Amniotic epithelial cell (primary cell): ENCODE results near the gene NRF1.

Experiments used
- DNase-seq: peaks from one replicate; pipeline ENCODE4 v3.0.0-alpha.2; 2010; ENCODE audit warnings: low read depth

The NRF1 gene

DNA sequence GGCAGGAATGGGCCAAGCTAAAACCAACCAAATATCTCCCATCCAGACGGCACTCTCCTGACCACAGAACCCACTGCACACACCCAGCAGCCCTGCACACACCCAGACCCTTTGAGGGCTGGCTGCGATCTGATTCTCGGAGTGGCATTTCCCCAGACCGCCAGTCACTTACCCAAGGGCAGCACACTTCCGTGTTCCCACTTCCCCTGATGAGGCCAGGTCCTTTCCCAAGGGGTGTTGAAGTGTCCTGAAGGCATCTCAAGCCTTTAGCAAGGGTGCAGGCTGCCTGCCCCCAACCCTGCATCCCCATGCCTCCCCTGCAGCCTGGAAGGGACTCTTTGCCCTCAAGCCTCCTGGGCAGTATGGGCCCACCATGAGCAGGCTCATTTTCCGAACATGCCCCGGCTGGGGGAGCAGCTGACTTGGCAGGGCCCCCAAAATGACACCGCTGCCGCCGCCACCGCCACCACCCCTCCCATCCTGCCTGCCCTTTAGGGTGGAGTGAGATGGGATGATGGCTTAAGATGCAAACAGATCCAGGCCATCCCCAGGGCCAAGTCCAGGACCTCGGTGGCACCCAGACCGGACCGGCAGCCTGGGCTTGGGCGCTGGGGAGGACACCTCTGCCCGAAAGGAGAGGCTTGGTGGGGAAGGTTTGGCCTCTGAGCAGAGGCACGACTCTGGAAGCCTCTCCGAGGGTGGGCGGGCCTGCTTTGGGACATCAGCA is 159.8 kb downstream of the NRF1 start:
- no peak for DNase-seq

DNA sequence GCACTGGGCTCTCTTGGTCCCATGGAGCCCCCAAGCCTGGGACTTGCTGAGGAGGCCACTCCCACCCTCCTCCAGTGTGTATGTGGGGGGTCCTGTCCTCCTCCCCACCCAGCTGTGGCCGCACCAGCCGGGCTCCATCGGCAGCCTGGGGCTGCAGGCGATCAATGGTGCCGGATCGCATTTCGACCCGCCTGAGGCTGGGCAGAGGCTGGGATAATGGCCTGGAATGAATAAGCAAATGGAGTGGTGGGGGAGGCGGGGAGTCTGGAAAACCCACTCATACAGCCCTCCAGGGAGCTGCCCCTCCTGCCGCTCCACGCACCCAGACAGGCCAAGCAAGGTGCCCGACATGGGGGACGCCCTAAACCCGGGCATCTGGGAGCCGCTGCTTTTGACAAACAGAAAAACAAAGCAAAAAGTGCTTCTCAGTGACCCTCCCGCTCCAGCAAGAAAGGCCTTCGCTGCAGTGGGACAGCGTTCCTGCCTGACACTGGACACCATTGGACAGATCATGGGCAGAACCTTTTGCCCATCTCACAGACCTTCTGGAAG is 160.5 kb downstream of the NRF1 start:
- no peak for DNase-seq

DNA sequence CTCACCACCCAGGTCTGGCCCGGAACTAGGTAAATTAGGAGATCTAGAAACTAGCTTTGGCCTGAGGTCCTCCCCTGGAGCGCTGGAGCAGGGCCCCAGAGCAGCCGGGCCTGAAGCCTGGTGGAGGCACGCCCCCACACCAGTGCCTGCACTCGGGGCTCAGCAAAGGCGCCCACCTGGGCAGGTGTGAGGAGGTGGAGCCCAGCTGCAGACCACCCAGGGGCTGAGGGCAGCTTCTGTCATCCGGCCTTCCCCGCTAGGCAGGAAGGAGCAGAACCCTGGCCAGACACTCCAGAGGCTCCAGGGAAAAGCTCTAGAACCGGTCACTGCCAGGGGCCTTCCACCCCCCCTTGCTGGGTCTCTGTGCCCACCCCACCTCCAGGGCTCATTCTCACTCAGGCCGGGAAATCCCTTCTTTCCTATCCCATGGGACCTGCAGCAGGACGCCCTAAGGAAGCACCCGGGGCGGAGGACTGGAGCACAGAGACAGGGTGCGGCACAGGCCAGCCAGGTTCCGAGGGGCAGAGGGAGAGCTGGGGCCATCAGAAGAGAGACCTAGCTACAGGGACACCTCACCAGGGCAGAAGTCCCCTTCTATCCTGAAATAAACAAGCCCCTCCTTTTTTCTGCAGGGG is 161.2 kb downstream of the NRF1 start:
- DNase-seq = no peak

DNA sequence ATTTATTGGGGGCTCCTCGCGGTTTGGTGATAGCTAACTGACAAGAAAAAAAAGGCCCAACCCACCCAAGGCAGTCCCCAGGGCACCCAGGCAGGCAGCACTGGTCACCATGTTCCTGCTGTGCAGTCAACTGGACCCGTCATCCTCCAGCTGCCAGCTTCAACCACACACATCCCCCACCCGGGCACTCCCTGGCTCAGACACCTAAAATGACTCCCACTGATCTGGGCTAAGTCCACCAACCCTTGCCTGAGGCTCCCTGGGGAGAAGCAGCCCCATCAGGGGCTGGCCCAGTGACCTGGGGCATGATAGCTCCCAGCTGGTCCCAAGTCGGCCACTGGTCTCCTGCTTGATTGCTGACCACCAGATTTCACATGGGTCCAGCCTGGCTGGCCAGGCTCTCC is 161.8 kb downstream of the NRF1 start:
- no peak for DNase-seq

DNA sequence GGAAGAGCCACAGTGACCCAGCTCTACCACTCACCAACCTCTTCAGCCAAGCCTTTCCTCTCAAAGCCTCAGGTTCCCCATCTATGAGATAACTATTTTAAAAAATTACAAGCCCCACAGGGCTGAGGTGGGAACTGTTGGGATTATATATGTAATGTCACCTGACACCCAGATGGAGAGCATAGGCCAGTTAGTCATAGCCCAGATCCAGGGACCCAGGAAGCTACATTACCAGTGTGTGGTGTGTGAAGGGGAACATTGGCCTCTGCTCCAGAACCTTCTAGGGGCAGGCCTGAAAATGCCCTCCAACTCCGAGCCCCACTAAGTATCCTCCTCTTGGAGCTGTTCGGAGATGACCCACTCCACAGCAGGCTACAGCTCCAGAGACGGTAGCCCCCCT is 162.4 kb downstream of the NRF1 start:
- DNase-seq = no peak

DNA sequence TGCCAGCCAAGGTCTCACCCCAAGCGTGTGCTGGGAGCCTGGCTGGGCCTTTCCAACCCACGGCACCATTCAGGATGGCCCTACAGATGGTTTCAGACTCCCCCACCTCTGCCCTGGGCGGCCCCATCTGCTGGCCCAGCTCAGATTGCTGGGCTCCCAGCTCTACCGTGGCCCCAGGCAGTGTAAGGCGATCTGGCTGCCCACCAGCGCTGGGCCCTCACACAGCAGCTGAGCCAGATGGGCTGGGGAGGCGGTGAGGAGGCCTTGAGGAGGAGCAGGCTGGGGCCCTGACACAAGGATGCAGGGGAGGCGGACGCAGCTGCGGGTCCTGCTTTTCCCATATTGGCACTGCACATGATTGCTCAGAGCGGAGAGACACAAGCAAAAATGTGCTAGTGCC is 162.8 kb downstream of the NRF1 start:
- DNase-seq = no peak

DNA sequence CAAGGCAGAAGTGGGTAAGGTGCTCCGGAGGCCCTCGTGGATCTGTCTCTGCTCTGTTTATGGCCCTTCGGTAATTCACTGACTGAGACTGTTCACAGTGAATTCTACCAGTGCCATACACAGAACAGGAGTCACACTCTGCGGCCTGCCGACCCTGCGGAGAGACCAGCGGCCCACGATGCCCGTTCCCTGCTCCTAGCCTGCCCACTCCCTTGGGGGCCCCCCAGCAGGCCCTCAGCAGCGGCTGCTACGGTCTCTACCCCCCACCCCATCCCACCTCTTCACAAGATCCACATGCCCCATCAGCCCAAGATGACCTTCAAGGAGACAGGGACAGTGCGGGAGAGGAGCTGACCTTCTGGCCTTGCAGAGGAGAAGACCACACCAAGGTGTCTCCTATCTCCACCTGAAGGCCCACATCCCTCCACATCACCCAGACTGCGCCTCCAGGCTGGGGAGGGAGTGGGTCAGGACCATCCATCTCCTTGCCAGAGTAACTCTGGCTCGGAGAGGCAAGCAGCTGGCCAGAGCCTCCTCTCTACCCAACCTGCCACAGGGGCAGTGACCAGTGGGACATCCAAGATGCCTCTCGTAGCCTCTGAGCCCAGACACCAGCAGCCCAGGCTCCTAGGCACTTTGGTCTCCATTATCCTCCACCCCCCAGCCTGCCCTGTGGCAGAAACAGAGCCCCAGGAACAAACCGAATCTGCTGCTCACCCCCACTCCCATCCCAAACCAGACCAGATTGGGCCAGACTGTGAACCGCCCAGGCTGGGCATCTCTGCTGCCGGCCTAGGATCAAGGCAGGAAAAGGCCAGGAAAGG is 163.6 kb downstream of the NRF1 start:
- no peak for DNase-seq

DNA sequence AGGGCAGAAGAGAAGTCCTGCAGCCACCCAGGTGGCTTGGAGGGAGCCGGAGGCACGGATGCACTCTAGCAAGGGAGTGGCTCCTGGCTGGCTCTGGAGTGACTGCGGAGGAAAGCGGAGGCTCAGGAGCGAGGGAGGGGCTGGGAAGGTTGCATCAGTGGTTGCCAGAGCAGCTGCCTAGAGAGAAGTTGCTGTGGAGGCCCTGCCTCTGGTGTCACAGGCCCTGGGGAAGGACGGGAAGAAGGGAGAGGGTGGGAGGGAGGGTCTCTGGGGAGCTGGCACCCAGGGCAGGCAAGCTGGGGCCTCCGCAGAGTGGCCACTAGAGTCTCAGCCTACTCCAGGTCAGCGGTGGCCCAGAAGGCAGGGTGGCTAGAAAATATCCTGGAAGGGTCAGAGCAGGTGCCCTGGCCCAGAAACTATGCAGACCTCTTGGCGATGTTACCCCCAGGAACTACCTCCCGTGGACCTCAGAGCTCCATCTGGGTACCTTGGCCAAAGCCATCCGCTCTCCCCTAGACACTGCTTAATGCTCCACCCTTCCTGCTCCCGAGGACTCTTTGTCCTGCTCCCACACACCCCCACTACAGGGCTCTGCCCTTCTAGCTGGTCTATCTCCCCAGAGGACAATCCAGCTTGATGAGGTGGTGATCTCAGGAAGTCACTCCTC is 164.3 kb downstream of the NRF1 start:
- DNase-seq = no peak

DNA sequence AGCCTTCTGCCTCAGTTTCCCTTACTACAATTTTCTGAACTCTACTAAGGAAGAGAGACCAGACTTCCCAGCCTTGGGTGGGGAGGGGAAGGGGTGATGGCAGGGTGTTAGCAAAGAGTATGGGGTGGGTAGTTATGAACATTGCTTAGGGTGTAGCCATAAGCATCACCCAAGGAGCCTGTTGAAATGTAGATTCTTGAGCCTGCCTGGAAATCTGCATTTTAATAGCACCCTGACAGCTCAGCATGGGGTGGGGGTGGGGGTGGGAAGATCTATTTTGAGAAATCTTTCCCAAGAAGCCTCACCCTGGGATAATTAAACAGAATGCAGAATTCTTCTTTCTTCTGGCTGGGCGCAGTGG is 164.8 kb downstream of the NRF1 start:
- no peak for DNase-seq

DNA sequence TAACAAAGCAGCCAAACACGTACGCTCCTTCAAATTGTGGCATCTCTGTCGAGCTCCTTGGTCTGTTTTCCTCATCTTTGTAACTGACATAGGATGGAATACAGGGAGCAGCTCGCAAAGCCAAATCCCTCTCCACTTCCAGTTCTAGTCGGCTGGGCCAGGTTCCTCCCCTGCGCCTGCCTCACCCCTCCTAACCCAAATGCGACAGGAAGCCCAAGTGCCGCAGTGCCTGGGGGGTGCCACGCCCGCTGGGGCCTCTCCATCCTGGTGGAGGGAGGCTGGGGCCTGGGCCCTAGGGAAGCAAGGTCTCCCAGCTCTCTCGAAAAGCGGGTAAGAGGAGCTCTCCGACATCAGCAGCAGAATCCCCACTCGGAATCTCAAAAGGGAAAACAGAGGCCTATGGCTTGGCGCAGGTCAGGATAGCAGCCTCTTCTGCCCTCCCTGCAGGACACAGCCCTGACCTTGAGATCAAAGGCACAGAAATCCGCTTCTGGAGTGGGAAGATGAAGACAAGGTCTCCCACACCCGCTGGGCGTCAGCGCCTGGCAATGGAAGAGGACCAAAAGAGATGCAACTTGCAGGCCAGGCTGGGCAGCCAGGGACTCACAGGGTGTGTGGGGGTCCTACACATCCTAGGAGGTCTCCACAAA is 165.8 kb downstream of the NRF1 start:
- DNase-seq = no peak

DNA sequence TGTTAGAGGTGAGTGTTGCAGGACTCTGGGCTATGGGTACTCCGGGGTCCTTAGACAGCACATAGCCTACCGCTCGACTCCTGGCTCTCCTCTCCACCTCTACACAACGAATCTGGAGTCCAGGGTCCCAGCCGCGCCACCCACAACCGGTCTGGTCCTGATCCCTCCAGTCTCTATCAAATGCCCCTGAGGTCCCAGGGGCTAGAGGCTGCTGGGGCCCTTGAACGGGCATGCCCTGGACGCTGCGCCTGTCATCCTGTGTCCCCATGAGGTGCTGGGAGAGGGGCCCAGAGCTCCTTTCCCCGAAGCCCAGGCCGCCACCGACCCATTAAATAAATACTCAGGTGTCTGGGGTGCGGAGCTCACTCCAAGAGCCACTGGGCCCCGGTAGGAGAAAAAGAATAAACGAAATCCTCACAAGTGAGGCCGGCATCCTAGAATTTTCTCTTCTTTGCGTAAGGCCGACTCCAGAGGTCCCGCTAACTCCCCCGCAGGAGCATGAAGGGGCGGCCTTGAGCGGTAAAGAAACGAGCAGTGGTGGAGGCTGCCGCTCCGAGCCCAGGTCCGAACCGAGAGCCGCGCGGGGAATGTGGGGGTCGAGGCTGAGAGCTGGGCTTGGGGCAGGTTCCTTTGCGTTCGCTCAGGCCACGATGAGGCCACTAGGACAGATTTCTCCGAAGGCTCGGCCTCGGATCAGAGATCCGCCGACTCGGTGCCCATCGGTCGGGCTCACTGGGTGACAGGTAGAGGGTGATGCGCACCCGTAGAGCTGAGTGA is 166.7 kb downstream of the NRF1 start:
- no peak for DNase-seq

DNA sequence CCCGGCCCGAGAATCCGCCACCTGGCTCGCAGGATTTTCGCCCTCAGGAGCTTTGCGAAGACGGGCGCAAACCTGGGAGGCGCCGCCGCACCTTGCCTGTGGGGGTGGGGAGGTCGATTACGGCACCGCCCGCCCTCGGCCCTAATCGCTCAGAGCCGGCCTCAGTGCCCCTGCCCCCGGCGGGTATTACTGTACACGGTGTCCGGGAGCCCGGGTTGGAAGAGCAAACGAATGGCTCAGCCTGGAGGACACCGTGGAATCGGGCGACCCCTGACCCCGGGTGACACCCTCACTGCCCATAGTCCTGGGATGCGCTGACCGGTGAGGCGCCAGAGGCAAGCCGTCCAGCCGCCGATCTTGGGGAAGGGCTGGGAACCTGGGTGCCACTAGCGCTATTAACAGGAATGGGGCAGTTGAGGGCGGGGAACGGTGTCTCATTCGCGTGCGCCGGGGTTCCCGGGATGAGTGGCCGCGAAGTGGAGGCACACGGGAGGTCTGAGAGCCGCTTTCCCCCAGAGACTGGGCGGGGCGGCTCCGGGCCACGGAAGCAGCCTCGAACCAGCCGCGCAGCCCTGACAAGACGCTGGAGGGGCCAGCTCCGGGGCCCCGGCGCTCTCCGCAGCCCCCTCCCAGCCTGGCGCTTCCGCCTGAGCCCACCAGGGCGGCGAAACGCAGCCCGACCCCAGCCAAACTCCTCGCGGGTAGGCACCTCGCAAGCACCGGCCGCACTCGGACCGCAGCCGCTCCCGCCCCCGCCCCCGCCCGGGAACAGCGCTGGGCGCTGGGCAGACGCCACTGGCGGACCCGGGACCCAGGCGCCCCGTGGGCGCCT is 167.5 kb downstream of the NRF1 start:
- DNase-seq = no peak

DNA sequence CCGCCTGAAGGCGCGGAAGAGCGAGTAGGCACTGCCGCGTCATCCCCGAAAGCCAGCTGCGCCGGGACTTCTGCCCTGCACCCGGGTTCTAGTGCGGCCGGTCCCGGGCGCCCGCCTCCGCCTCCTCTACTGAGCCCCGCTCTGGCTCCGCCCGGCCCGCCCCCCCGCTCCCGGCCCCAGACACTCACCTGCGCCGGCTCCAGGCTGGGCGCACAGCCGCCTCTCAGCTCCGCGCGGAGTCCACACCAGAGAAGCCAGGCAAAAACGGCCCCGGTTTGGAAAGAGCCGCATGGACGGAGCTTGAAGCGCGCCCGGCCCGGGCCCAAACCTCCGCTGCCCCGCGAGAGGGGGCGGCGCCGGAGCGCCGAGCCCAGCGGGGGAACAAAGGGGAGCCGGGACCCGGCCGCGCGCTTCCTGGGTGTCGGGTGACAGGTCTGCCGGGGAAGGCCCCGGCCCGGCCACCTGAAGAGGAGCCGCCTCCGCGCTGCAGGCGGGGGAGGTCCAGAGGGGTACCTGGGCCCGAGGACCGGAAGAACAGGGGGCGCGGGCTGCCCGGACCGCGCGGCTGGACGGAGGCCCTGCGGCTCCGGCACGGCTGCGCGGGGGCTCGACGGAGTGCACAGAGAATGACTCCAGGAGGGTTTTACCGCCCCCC is 168.2 kb downstream of the NRF1 start:
- no peak for DNase-seq

DNA sequence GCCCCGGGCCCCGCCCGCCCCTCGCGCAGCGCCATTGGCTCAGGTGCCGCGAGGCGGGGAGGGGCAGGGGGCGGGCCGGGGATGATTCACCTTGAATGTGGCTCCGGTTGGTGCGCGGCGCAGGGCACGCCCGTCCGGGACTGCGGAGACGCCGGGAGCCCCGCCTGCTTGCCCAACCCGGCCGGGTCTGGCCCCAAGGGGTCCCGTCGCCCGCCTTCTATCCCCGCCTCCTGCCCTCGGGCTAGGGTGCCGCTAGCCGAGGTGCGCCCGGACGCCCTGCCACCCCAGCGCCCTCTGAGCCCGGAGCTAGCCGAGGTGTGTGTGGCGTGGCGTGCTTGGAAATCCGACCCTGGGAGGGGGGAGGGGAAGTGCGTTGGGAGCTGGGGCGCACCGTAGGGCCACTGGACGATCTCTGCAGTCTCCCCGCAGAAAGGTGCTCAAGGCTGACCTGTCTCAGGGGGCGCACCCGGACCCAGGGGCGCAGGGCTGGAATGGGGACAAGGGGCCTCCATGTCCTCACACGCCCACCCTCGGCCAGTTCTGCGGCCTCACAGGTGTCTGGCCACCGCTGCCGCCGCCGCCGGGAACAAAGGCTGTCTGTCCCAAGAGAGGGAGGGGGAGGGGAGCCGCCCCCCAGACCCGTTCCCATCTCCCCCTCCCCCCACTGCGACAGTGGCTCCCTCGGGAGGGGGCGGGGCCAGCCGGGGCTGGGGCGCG is 168.9 kb downstream of the NRF1 start:
- DNase-seq = no peak

DNA sequence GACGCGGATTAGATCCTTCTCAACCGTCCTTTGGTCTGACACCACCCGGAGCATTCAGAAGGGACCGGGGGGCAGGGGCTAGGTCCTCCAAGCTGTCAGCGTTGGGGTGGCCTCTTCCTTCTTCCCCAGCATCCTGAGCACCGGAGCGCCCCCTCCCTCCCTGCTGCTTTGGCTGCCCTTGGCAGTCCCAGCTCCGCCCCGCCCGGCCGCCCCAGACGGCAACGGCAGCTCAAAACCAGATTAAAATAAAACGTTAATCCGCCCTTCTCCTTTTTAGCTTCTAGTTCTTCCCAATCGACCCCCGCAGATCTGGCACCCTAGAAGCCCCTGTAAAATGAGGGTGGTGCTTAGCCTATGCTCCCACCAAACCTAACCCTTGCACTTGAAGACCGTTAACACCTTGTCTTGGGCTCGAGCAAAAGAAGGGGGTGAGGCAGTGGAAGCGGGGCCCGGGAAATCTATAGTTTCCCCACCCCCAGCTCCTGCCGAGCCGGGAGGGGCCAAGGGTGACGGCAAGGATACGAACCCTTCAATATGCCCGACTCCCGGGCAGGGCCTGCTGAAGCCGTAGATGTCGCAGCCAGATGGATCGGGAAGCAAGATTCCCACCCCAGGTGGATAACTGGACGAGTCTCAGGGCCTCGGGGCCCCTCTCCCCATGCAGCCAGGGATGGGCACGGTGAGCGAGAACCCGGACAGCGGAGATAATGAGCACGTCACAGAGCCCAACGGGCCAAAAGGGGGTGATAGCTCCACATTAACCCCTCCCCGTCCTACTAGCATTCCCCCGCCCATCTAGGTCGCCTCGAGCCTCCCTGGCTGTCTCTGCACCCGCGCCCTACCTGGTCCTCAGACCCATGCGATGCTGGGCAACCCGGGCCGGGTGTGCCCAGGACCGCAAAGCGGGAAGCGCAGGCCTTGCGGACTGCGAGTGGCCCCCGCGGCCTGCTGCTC is 169.7 kb downstream of the NRF1 start:
- DNase-seq = no peak

DNA sequence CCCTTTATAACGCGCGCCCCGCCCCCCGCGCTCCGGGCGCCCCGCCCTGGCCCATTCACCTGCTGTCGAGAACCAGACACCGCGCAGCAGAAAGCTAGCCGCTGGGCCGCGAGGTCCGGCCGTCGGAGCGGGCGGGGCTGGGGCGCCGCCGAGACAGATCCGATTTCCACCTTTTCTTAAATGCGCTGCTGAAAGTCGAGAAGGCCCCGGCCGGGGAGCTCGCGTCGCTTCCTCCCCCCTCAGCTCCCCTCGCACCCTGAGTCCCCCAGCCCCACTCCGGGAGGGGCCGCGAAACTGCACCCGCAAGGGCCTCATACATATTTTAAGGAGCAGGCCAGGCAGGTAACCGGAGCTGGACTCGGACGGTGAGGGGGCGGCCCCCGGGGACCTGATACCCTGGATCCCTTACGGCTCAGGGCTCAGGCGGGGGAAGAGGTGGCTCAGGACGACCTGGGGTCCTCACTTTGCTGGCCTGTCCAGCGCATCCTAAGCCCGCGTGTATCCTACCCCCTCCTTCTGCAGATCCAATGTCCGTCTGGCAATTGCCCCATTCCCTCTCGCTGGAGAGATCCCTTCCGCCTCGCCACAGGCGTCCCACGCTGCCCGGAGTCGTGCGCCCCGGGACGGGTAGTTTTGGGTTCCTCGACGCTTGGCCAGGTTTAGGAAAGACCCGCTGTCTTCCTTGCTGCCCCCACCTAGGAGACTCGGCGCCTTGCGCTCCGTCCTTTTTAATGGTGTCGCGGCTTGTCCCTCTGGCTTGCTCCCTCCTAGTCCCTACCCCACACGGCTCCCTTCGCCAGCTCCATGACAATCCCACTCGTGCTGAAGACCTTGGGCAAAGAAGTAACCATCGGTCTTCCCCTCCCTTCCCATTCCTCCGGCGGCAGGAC is 170.7 kb downstream of the NRF1 start:
- no peak for DNase-seq
